ENCODE measurements around the gene ATP11B. TPM values are rescaled to one million over a fixed set of nuclear protein-coding genes. Genes with fewer than 3 reads are reported as not detected.

The ATP11B gene
- total and polyA plus RNA-seq, 2 of the 8 experiments (the other 6 are each of a cell fraction or from before 2014, with no cell fraction given): 5.1 to 26.5 TPM

- TF ChIP-seq, protein P1, sequence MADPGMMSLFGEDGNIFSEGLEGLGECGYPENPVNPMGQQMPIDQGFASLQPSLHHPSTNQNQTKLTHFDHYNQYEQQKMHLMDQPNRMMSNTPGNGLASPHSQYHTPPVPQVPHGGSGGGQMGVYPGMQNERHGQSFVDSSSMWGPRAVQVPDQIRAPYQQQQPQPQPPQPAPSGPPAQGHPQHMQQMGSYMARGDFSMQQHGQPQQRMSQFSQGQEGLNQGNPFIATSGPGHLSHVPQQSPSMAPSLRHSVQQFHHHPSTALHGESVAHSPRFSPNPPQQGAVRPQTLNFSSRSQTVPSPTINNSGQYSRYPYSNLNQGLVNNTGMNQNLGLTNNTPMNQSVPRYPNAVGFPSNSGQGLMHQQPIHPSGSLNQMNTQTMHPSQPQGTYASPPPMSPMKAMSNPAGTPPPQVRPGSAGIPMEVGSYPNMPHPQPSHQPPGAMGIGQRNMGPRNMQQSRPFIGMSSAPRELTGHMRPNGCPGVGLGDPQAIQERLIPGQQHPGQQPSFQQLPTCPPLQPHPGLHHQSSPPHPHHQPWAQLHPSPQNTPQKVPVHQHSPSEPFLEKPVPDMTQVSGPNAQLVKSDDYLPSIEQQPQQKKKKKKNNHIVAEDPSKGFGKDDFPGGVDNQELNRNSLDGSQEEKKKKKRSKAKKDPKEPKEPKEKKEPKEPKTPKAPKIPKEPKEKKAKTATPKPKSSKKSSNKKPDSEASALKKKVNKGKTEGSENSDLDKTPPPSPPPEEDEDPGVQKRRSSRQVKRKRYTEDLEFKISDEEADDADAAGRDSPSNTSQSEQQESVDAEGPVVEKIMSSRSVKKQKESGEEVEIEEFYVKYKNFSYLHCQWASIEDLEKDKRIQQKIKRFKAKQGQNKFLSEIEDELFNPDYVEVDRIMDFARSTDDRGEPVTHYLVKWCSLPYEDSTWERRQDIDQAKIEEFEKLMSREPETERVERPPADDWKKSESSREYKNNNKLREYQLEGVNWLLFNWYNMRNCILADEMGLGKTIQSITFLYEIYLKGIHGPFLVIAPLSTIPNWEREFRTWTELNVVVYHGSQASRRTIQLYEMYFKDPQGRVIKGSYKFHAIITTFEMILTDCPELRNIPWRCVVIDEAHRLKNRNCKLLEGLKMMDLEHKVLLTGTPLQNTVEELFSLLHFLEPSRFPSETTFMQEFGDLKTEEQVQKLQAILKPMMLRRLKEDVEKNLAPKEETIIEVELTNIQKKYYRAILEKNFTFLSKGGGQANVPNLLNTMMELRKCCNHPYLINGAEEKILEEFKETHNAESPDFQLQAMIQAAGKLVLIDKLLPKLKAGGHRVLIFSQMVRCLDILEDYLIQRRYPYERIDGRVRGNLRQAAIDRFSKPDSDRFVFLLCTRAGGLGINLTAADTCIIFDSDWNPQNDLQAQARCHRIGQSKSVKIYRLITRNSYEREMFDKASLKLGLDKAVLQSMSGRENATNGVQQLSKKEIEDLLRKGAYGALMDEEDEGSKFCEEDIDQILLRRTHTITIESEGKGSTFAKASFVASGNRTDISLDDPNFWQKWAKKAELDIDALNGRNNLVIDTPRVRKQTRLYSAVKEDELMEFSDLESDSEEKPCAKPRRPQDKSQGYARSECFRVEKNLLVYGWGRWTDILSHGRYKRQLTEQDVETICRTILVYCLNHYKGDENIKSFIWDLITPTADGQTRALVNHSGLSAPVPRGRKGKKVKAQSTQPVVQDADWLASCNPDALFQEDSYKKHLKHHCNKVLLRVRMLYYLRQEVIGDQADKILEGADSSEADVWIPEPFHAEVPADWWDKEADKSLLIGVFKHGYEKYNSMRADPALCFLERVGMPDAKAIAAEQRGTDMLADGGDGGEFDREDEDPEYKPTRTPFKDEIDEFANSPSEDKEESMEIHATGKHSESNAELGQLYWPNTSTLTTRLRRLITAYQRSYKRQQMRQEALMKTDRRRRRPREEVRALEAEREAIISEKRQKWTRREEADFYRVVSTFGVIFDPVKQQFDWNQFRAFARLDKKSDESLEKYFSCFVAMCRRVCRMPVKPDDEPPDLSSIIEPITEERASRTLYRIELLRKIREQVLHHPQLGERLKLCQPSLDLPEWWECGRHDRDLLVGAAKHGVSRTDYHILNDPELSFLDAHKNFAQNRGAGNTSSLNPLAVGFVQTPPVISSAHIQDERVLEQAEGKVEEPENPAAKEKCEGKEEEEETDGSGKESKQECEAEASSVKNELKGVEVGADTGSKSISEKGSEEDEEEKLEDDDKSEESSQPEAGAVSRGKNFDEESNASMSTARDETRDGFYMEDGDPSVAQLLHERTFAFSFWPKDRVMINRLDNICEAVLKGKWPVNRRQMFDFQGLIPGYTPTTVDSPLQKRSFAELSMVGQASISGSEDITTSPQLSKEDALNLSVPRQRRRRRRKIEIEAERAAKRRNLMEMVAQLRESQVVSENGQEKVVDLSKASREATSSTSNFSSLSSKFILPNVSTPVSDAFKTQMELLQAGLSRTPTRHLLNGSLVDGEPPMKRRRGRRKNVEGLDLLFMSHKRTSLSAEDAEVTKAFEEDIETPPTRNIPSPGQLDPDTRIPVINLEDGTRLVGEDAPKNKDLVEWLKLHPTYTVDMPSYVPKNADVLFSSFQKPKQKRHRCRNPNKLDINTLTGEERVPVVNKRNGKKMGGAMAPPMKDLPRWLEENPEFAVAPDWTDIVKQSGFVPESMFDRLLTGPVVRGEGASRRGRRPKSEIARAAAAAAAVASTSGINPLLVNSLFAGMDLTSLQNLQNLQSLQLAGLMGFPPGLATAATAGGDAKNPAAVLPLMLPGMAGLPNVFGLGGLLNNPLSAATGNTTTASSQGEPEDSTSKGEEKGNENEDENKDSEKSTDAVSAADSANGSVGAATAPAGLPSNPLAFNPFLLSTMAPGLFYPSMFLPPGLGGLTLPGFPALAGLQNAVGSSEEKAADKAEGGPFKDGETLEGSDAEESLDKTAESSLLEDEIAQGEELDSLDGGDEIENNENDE (IDR thresholded peaks at IDR 0.05; ENCODE audit: insufficient replicate concordance, low read length): no peak
- TF ChIP-seq, protein P2, sequence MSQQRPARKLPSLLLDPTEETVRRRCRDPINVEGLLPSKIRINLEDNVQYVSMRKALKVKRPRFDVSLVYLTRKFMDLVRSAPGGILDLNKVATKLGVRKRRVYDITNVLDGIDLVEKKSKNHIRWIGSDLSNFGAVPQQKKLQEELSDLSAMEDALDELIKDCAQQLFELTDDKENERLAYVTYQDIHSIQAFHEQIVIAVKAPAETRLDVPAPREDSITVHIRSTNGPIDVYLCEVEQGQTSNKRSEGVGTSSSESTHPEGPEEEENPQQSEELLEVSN (IDR thresholded peaks at IDR 0.05): no peak
- TF ChIP-seq SUZ12 (IDR thresholded peaks at IDR 0.05; ENCODE audit: low read length) (peak; percentile 51; the same call in 1 of the 2 replicates), TEAD4 (IDR thresholded peaks at IDR 0.05; ENCODE audit: low read depth, low read length) (no peak), JUND (IDR thresholded peaks at IDR 0.05; ENCODE audit: low read length) (no peak), GABPA (IDR thresholded peaks at IDR 0.05; ENCODE audit: borderline replicate concordance, insufficient read depth, low read length) (no peak), RAD21 (IDR thresholded peaks at IDR 0.05 in 1 of 2, conservative IDR thresholded peaks at IDR 0.05 in 1 of 2; ENCODE audit: low read depth in 2 of 2, low read length in 2 of 2) (no peak)
These were observed 555 bp downstream of the ATP11B start (continued) for GRCh38 chr3:182793663-182794454.

Measured in H1 (cell line).